ENCODE data around the gene TNIK. TPM values are rescaled to one million over a fixed set of nuclear protein-coding genes. Genes with fewer than 3 reads are reported as not detected.

Gene TNIK
- total RNA-seq, 1 experiment from 2014 or later: 0.03 TPM

- no peak for DNase-seq (ENCODE audit: low spot score)
- in situ Hi-C loops (cut with HindIII; ENCODE audit: low sequenced_read_pairs): no loop called here
These were observed 343.3 kb downstream of the TNIK start for GRCh38 chr3:171116824-171117395.

- in situ Hi-C loops (cut with HindIII; ENCODE audit: low sequenced_read_pairs): no loop called here
- DNase-seq (ENCODE audit: low spot score): peak; percentile 7
These were observed 343.8 kb downstream of the TNIK start for GRCh38 chr3:171116365-171116764.

- DNase-seq (ENCODE audit: low spot score): peak; percentile 14
- in situ Hi-C loops (cut with HindIII; ENCODE audit: low sequenced_read_pairs): no loop called here
These were observed 344.5 kb downstream of the TNIK start for GRCh38 chr3:171115667-171116066.

GRCh38 chr3:171113716-171114115 is 346.5 kb downstream of the TNIK start:
- no peak for DNase-seq (ENCODE audit: low spot score)
- in situ Hi-C loops (cut with HindIII; ENCODE audit: low sequenced_read_pairs): no loop called here

- in situ Hi-C loops (cut with HindIII; ENCODE audit: low sequenced_read_pairs): no loop called here
- no peak for DNase-seq (ENCODE audit: low spot score)
These were observed 349.5 kb downstream of the TNIK start for GRCh38 chr3:171110715-171111114.

- in situ Hi-C loops (cut with HindIII; ENCODE audit: low sequenced_read_pairs): no loop called here
- no peak for DNase-seq (ENCODE audit: low spot score)
These were observed 352.1 kb downstream of the TNIK start for GRCh38 chr3:171108066-171108465.

GRCh38 chr3:171103185-171103584 is 357.0 kb downstream of the TNIK start:
- in situ Hi-C loops (cut with HindIII; ENCODE audit: low sequenced_read_pairs): no loop called here
- DNase-seq (ENCODE audit: low spot score): no peak

GRCh38 chr3:171101982-171102641 is 358.1 kb downstream of the TNIK start:
- in situ Hi-C loops (cut with HindIII; ENCODE audit: low sequenced_read_pairs): no loop called here
- no peak for DNase-seq (ENCODE audit: low spot score)

- DNase-seq (ENCODE audit: low spot score): no peak
- in situ Hi-C loops (cut with HindIII; ENCODE audit: low sequenced_read_pairs): no loop called here
These were observed 360.3 kb downstream of the TNIK start for GRCh38 chr3:171099911-171100310.

GRCh38 chr3:171095063-171095462 is 365.1 kb downstream of the TNIK start:
- no peak for DNase-seq (ENCODE audit: low spot score)
- in situ Hi-C loops (cut with HindIII; ENCODE audit: low sequenced_read_pairs): no loop called here

- no peak for DNase-seq (ENCODE audit: low spot score)
- in situ Hi-C loops (cut with HindIII; ENCODE audit: low sequenced_read_pairs): no loop called here
These were observed 365.8 kb downstream of the TNIK start for GRCh38 chr3:171094411-171094810.

- in situ Hi-C loops (cut with HindIII; ENCODE audit: low sequenced_read_pairs): no loop called here
- DNase-seq (ENCODE audit: low spot score): no peak
These were observed 366.7 kb downstream of the TNIK start for GRCh38 chr3:171093462-171093861.

GRCh38 chr3:171092467-171092911 is 367.7 kb downstream of the TNIK start:
- DNase-seq (ENCODE audit: low spot score): no peak
- in situ Hi-C loops (cut with HindIII; ENCODE audit: low sequenced_read_pairs): no loop called here

GRCh38 chr3:171090321-171090720 is 369.9 kb downstream of the TNIK start:
- in situ Hi-C loops (cut with HindIII; ENCODE audit: low sequenced_read_pairs): no loop called here
- no peak for DNase-seq (ENCODE audit: low spot score)

GRCh38 chr3:171088964-171089754 is 371.0 kb downstream of the TNIK start:
- DNase-seq (ENCODE audit: low spot score): no peak
- in situ Hi-C loops (cut with HindIII; ENCODE audit: low sequenced_read_pairs): no loop called here

- DNase-seq (ENCODE audit: low spot score): no peak
- in situ Hi-C loops (cut with HindIII; ENCODE audit: low sequenced_read_pairs): no loop called here
These were observed 371.7 kb downstream of the TNIK start for GRCh38 chr3:171088496-171088895.

GRCh38 chr3:171086914-171087313 is 373.3 kb downstream of the TNIK start:
- in situ Hi-C loops (cut with HindIII; ENCODE audit: low sequenced_read_pairs): no loop called here
- DNase-seq (ENCODE audit: low spot score): no peak

- no peak for DNase-seq (ENCODE audit: low spot score)
- in situ Hi-C loops (cut with HindIII; ENCODE audit: low sequenced_read_pairs): no loop called here
These were observed 382.9 kb downstream of the TNIK start for GRCh38 chr3:171077261-171077660.

GRCh38 chr3:171072432-171072831 is 387.8 kb downstream of the TNIK start:
- in situ Hi-C loops (cut with HindIII; ENCODE audit: low sequenced_read_pairs): no loop called here

GRCh38 chr3:171068658-171069057 is 391.5 kb downstream of the TNIK start:
- no peak for DNase-seq (ENCODE audit: low spot score)
- in situ Hi-C loops (cut with HindIII; ENCODE audit: low sequenced_read_pairs): no loop called here

More at GRCh38 chr3:171072432-171072831, 387.8 kb downstream of the TNIK start:
- no peak for DNase-seq (ENCODE audit: low spot score)

All from G401 (cell line).